ENCODE results near the gene FBXW11. TPM values are rescaled to one million over a fixed set of nuclear protein-coding genes. Genes with fewer than 3 reads are reported as not detected.

FBXW11 gene
- total RNA-seq, 4 donors from 2014 or later = 41.1 to 49.7 (median 43.0) TPM

DNA sequence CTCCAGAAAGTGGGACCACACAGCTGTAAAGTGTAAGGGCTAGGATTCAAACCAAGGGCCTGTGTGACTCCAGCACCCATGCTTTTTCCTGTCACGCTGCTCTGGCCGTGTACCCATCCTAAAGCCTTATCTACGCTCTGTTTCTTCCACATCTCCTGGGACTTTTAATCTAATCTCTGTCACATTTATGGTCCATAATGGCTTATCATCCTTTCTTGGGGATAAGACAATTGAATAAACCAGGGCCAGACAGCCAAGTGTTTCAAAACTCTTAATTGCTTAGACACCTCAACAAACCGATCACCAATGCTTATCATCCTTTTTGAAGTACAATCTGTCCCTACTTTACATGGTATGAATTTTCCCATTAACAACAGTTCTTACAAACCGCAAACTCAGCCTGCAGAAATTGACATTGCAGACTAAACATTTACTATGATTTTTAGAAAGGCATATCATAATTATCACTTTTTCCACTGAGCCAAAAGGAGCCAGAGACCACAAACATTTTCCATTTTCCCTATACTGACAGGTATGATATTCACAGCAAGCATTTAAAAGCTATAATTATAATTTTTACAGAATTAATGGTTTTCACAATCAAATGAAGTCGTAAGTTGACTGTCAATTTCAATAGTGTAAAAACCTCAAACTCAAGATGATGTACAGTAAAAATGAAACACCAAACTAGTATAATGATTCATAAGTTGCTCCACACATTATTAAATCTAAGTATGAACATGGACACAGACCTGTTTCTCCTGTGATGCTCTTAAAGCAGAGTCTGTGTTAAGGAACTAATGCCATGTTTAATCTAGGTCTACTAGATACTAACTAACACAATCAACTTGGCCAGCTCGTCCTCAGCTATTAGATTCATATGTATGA is 99.5 kb downstream of the FBXW11 start:
- TF ChIP-seq, protein P1, sequence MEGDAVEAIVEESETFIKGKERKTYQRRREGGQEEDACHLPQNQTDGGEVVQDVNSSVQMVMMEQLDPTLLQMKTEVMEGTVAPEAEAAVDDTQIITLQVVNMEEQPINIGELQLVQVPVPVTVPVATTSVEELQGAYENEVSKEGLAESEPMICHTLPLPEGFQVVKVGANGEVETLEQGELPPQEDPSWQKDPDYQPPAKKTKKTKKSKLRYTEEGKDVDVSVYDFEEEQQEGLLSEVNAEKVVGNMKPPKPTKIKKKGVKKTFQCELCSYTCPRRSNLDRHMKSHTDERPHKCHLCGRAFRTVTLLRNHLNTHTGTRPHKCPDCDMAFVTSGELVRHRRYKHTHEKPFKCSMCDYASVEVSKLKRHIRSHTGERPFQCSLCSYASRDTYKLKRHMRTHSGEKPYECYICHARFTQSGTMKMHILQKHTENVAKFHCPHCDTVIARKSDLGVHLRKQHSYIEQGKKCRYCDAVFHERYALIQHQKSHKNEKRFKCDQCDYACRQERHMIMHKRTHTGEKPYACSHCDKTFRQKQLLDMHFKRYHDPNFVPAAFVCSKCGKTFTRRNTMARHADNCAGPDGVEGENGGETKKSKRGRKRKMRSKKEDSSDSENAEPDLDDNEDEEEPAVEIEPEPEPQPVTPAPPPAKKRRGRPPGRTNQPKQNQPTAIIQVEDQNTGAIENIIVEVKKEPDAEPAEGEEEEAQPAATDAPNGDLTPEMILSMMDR (IDR thresholded peaks at IDR 0.05) = no peak
- TF ChIP-seq EP300 (IDR thresholded peaks at IDR 0.05) = no peak
- TF ChIP-seq POLR2AphosphoS5 (IDR thresholded peaks at IDR 0.05) = no peak
- no peak for TF ChIP-seq POLR2A (IDR thresholded peaks at IDR 0.05)
- H3K27ac ChIP-seq = no peak overlapping the region
- no peak overlapping the region for H3K4me3 ChIP-seq
- DNase-seq (ENCODE audit: low spot score in 2 of 2) = no peak
- no peaks in the 10 kb centered on the region for H3K27me3 ChIP-seq
- no peaks in the 10 kb centered on the region for H3K4me1 ChIP-seq
- 91% methylated on average over 7 of the region's 7 CpGs for WGBS
- H3K9me3 ChIP-seq = no peaks in the 10 kb centered on the region
- H3K36me3 ChIP-seq = peaks cover 3% of the 10 kb centered on the region

DNA sequence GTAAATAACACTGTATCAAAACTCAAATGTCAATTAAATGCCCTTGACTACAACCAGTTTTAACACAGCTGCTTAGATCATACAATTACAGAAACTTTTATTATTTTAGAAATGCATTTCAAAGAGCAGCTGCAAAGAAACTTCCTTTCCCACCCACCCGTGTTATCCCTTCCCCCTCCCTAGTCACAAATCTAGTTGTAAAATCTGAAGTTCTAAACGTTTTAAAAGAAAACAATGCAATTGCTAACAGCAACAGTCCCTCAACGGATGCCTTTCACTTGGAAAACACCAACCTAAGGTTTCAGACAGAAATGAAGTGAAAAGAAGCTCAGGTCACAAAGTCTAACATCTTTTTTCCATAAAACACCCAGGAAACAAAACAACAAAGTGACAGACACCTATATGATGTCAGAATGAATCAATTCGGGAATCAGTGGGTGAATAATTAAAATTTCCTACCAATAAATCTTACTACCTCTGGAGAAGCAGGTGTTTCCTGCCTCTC is 100.3 kb downstream of the FBXW11 start:
- 47% methylated on average over 4 of the region's 4 CpGs for WGBS
- DNase-seq (ENCODE audit: low spot score in 2 of 2) = no peak
- Histone ChIP-seq H3K4me3 (no peak overlapping the region), H3K27me3 (no peaks in the 10 kb centered on the region), H3K27ac (no peak overlapping the region), H3K9me3 (no peaks in the 10 kb centered on the region), H3K36me3 (peaks cover 3% of the 10 kb centered on the region), H3K4me1 (no peaks in the 10 kb centered on the region)
- TF ChIP-seq POLR2A (IDR thresholded peaks at IDR 0.05) = no peak
- TF ChIP-seq EP300 (IDR thresholded peaks at IDR 0.05) = no peak
- no peak for TF ChIP-seq POLR2AphosphoS5 (IDR thresholded peaks at IDR 0.05)
- TF ChIP-seq, protein P1 (IDR thresholded peaks at IDR 0.05) = no peak

DNA sequence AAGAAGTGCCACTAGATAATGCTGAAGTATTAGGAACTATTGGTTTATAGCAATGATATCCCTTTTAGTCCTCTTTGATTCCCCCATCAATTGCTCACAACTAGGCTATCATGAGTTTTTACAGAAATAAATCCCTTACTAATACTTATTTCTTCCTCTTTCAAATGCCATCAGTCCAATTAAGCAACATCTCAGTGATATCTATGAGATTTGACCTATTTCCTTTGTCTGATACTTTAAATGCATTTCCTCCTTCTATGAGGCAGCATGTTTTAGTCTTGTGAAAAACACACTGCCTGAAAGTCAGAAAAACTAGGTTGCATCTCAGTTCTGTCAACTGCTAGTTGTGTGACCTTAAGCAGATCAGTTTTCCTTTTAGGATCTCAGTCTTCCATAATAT is 101.6 kb downstream of the FBXW11 start:
- no peaks in the 10 kb centered on the region for H3K4me1 ChIP-seq
- H3K27ac ChIP-seq = no peak overlapping the region
- TF ChIP-seq POLR2A (IDR thresholded peaks at IDR 0.05) (no peak), POLR2AphosphoS5 (IDR thresholded peaks at IDR 0.05) (no peak), EP300 (IDR thresholded peaks at IDR 0.05) (no peak)
- TF ChIP-seq, protein P1 (IDR thresholded peaks at IDR 0.05) = no peak
- no peak overlapping the region for H3K4me3 ChIP-seq
- peaks cover 3% of the 10 kb centered on the region for H3K36me3 ChIP-seq
- DNase-seq (ENCODE audit: low spot score in 2 of 2) = no peak
- H3K9me3 ChIP-seq = no peaks in the 10 kb centered on the region
- no peaks in the 10 kb centered on the region for H3K27me3 ChIP-seq

DNA sequence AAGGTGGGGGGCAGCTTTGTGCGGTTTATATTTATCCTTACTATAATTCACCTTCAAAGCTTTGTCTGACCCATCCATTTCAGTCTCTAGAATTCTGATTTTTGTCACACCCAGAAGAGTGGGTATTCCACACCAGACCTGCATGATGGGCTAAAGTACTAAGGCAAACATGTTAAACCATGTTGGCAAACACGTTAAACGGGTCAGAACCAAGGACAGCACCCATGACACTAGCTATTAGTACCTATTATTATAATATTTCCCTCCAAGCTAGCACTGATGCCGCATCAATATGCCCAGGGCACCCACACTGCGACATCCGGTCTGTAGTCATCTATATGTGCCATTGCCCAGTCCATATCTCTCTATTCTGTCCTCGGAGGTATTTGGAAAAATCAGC is 104.7 kb downstream of the FBXW11 start:
- H3K9me3 ChIP-seq = no peaks in the 10 kb centered on the region
- DNase-seq (ENCODE audit: low spot score in 2 of 2) = no peak
- no peak for TF ChIP-seq POLR2AphosphoS5 (IDR thresholded peaks at IDR 0.05)
- no peak for TF ChIP-seq EP300 (IDR thresholded peaks at IDR 0.05)
- no peak for TF ChIP-seq POLR2A (IDR thresholded peaks at IDR 0.05)
- TF ChIP-seq, protein P1 (IDR thresholded peaks at IDR 0.05) = no peak
- WGBS = 97% methylated on average over 7 of the region's 7 CpGs
- peaks cover 6% of the 10 kb centered on the region for H3K36me3 ChIP-seq
- no peak overlapping the region for H3K27ac ChIP-seq
- no peaks in the 10 kb centered on the region for H3K27me3 ChIP-seq
- no peak overlapping the region for H3K4me3 ChIP-seq
- no peaks in the 10 kb centered on the region for H3K4me1 ChIP-seq

DNA sequence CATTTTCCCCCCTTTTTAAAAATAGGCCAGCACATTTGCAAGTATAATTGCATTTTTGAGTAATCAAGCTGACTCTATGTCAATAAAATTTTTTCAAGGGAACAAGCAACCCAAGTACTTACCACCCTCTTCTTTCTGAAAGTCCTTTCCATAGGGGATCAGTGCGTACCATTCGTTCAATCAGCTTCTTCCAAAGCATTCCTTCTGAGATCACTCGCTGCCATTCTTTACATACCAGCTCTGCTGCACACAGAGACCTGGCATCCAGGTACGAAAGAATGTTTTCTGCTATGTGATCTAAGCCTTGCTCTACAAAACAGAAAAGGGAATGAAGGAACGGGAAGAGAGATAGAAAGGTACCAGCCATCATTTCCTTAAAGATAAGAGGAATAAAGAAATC is 106.6 kb downstream of the FBXW11 start:
- peaks cover 6% of the 10 kb centered on the region for H3K36me3 ChIP-seq
- WGBS = 94% methylated on average over 5 of the region's 5 CpGs
- H3K9me3 ChIP-seq = no peaks in the 10 kb centered on the region
- no peak overlapping the region for H3K27ac ChIP-seq
- DNase-seq (ENCODE audit: low spot score in 2 of 2) = no peak
- H3K27me3 ChIP-seq = no peaks in the 10 kb centered on the region
- H3K4me1 ChIP-seq = no peaks in the 10 kb centered on the region
- TF ChIP-seq EP300 (IDR thresholded peaks at IDR 0.05) = no peak
- TF ChIP-seq POLR2A (IDR thresholded peaks at IDR 0.05) = no peak
- TF ChIP-seq POLR2AphosphoS5 (IDR thresholded peaks at IDR 0.05) = no peak
- TF ChIP-seq, protein P1 (IDR thresholded peaks at IDR 0.05) = no peak
- no peak overlapping the region for H3K4me3 ChIP-seq

Measured in suprapubic skin (tissue), 4 donors.